Measurements from ENCODE around the gene ZCCHC14. TPM values are rescaled to one million over a fixed set of nuclear protein-coding genes. Genes with fewer than 3 reads are reported as not detected.
A peak's percentile ranks its signal among the peaks of the same experiment; 100 is the strongest.

ZCCHC14 gene
- total RNA-seq, 4 donors from 2014 or later: 27.7 to 56.1 (median 36.7) TPM

GRCh38 chr16:87369117-87369765, 123.6 kb downstream of the ZCCHC14 start:
- H3K27ac ChIP-seq: peak overlapping the region in 2 of 4 donors; percentile 12 to 27
- DNase-seq: no peak
- no peaks in the 10 kb centered on the region for H3K36me3 ChIP-seq
- intact Hi-C loops (cut with DNase I; ENCODE audit: low total_unique reads): no loop called here
- TF ChIP-seq CTCF (IDR thresholded peaks at IDR 0.05): no peak
- no peak for TF ChIP-seq EP300 (IDR thresholded peaks at IDR 0.05; ENCODE audit: low read depth)
- TF ChIP-seq POLR2A (IDR thresholded peaks at IDR 0.05): no peak
- no peak for TF ChIP-seq POLR2AphosphoS5 (IDR thresholded peaks at IDR 0.05)
- WGBS, 2 donors (ENCODE audit: low coverage in 1 of 2): 89 to 91% methylated on average over 14 of the region's 14 CpGs
- no peak overlapping the region for H3K4me3 ChIP-seq
- no peaks in the 10 kb centered on the region for H3K27me3 ChIP-seq
- in situ Hi-C loops (cut with MboI; ENCODE audit: low pct_ligation_motif_present in 1 of 4, low pct_unique_long_range_greater_than_20kb in 1 of 4, low sequenced_read_pairs in 3 of 4): no loop called here
- no peaks in the 10 kb centered on the region for H3K9me3 ChIP-seq
- H3K4me1 ChIP-seq: peaks cover 10 to 70% (median 30%) of the 10 kb centered on the region in 4 donors

DNA sequence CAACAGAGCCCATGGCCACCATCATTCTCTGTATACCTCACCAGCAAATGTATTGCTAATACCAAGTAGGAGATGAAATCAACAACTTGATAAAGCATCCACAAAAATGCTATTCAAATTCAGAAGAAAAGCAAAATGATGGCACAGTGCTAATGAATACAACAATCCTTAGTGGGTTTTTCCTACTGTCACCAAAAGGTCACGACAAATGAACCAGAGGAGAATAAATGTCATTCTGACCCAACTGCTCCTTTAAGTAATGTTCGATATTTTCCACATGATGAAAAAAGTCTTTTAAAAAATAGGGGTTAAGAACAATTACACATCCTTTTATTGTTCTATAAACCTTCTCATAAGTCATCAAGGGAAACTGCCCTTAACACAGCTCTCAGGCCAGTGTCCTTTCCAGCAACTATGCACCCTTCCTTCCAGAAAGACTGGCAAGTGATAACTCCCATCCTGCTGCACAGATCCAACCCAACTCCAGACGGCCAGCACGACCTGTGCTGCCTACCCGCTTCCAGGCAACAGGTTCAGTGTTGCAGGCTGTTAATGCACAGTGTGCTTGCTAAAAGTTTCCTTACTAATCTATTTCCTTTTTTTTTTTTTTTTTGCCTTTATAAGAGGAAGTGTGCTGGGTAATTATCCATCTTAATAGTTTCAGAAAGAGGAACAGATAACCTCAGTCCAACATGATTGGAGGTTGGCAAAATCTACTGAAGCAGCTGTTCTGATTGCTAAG, 124.6 kb downstream of the ZCCHC14 start:
- H3K9me3 ChIP-seq: no peaks in the 10 kb centered on the region
- H3K4me3 ChIP-seq: no peak overlapping the region
- TF ChIP-seq POLR2A (IDR thresholded peaks at IDR 0.05) (no peak), EP300 (IDR thresholded peaks at IDR 0.05; ENCODE audit: low read depth) (no peak), POLR2AphosphoS5 (IDR thresholded peaks at IDR 0.05) (no peak), CTCF (IDR thresholded peaks at IDR 0.05) (no peak)
- H3K27ac ChIP-seq: peak overlapping the region in 1 of 4 donors; percentile 27
- no peaks in the 10 kb centered on the region for H3K27me3 ChIP-seq
- H3K4me1 ChIP-seq: peaks cover 10 to 80% (median 37%) of the 10 kb centered on the region in 4 donors
- H3K36me3 ChIP-seq: no peaks in the 10 kb centered on the region
- intact Hi-C loops (cut with DNase I; ENCODE audit: low total_unique reads) (no loop called here), in situ Hi-C loops (cut with MboI; ENCODE audit: low pct_ligation_motif_present in 1 of 4, low pct_unique_long_range_greater_than_20kb in 1 of 4, low sequenced_read_pairs in 3 of 4) (no loop called here)
- no peak for DNase-seq
- 68 to 72% methylated on average over 4 to 5 of the region's 5 CpGs for WGBS, 2 donors (ENCODE audit: low coverage in 1 of 2)

GRCh38 chr16:87367529-87367928, 125.3 kb downstream of the ZCCHC14 start:
- intact Hi-C loops (cut with DNase I; ENCODE audit: low total_unique reads): no loop called here
- DNase-seq: no peak
- TF ChIP-seq CTCF (IDR thresholded peaks at IDR 0.05) (no peak), EP300 (IDR thresholded peaks at IDR 0.05; ENCODE audit: low read depth) (no peak), POLR2AphosphoS5 (IDR thresholded peaks at IDR 0.05) (no peak), POLR2A (IDR thresholded peaks at IDR 0.05) (no peak)
- Histone ChIP-seq H3K4me1 (peaks cover 10 to 76% (median 37%) of the 10 kb centered on the region in 4 donors), H3K27me3 (no peaks in the 10 kb centered on the region), H3K27ac (no peak overlapping the region), H3K4me3 (no peak overlapping the region), H3K9me3 (no peaks in the 10 kb centered on the region), H3K36me3 (no peaks in the 10 kb centered on the region)
- 87 to 100% methylated on average over 4 to 9 of the region's 9 CpGs for WGBS, 2 donors (ENCODE audit: low coverage in 1 of 2)
- in situ Hi-C loops (cut with MboI; ENCODE audit: low pct_ligation_motif_present in 1 of 4, low pct_unique_long_range_greater_than_20kb in 1 of 4, low sequenced_read_pairs in 3 of 4): no loop called here

GRCh38 chr16:87366930-87367329, 125.9 kb downstream of the ZCCHC14 start:
- in situ Hi-C loops (cut with MboI; ENCODE audit: low pct_ligation_motif_present in 1 of 4, low pct_unique_long_range_greater_than_20kb in 1 of 4, low sequenced_read_pairs in 3 of 4) (no loop called here), intact Hi-C loops (cut with DNase I; ENCODE audit: low total_unique reads) (no loop called here)
- peaks cover 10 to 70% (median 34%) of the 10 kb centered on the region in 4 donors for H3K4me1 ChIP-seq
- WGBS, 2 donors (ENCODE audit: low coverage in 1 of 2): 75 to 100% methylated on average over 1 of the region's 1 CpG
- DNase-seq: no peak
- no peak overlapping the region for H3K4me3 ChIP-seq
- TF ChIP-seq CTCF (IDR thresholded peaks at IDR 0.05): no peak
- no peak for TF ChIP-seq EP300 (IDR thresholded peaks at IDR 0.05; ENCODE audit: low read depth)
- TF ChIP-seq POLR2A (IDR thresholded peaks at IDR 0.05): no peak
- TF ChIP-seq POLR2AphosphoS5 (IDR thresholded peaks at IDR 0.05): no peak
- no peaks in the 10 kb centered on the region for H3K27me3 ChIP-seq
- no peaks in the 10 kb centered on the region for H3K9me3 ChIP-seq
- no peaks in the 10 kb centered on the region for H3K36me3 ChIP-seq
- peak overlapping the region; percentile 50 to 58 (median 53) for H3K27ac ChIP-seq

All from transverse colon (tissue), 4 donors.